Fibroblast of villous mesenchyme (primary cell): ENCODE results near the gene DENND11. TPM values are rescaled to one million over a fixed set of nuclear protein-coding genes. Genes with fewer than 3 reads are reported as not detected.

Experiments
- DNase-seq: peaks from one replicate; pipeline ENCODE4 v3.0.0-alpha.2; 2010; ENCODE audit warnings: low read depth
- H3K4me3 ChIP-seq: 2 replicates; pipeline ENCODE4 v1.5.1; 2011; ENCODE audit warnings: low read depth, mild to moderate bottlenecking, low read length
- total RNA-seq: library from RNA; depleted of rRNA; stranded (reverse); fragments of >200 nt; gene quantifications from 2 replicates; pipeline ENCODE4 v1.2.3, GENCODE V29; 2012
- TF ChIP-seq, protein P1 (sequence below): IDR thresholded peaks from 2 replicates; pipeline ENCODE4 v1.5.1; 2012; ENCODE audit warnings: low read depth, mild to moderate bottlenecking, low read length; ENCODE audit not compliant: insufficient read depth

Gene DENND11
- total RNA-seq, 1 donor: 5.6 TPM

DNA sequence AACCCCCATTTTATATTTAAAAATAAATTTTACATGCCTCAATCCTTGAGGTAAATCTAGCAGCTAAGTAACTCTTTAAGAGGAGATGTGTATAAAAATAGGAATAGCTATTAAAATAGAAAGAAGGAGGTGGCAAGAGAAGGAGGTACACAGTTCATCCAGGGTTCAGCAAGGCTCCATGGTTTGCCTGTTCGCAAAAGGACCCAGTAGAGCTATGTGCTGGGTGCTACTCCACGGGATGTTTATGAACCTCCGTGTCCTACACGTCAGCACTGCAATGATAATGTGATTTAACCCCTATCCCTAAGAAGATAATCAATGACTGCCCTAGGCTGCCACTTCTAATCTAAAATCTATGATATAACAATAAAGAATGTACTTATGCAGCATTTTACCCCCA, 926 bp upstream of the DENND11 start:
- TF ChIP-seq, protein P1, sequence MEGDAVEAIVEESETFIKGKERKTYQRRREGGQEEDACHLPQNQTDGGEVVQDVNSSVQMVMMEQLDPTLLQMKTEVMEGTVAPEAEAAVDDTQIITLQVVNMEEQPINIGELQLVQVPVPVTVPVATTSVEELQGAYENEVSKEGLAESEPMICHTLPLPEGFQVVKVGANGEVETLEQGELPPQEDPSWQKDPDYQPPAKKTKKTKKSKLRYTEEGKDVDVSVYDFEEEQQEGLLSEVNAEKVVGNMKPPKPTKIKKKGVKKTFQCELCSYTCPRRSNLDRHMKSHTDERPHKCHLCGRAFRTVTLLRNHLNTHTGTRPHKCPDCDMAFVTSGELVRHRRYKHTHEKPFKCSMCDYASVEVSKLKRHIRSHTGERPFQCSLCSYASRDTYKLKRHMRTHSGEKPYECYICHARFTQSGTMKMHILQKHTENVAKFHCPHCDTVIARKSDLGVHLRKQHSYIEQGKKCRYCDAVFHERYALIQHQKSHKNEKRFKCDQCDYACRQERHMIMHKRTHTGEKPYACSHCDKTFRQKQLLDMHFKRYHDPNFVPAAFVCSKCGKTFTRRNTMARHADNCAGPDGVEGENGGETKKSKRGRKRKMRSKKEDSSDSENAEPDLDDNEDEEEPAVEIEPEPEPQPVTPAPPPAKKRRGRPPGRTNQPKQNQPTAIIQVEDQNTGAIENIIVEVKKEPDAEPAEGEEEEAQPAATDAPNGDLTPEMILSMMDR: no peak
- H3K4me3 ChIP-seq: no peak overlapping the region
- DNase-seq: no peak

DNA sequence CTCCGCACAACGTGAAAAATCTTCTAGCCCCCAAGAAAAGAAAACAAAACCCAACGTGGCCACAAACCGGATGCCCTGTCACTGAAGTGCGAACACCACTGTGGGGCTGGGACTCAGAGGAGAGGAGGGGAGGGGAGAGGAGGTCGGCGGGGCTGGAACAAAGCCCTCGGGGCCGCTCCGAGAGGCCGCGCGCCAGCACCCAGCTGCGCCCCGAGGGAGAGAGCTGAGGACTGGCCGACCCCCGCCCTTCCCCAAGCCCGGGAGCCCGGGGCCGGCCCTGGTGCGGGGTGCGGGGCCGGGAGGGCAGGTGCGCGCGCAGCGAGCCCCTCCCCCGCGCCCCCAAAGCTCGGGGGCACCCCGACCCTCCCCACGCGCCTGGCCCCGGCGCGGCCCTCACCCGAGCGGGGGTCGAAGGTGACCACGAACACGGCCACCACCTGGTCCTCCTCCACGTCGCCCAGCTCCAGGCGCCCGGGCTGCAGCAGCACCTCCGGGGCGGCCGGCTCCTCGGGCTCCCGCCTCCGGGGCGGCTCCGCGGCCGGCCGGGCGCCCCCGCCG, 398 bp downstream of the DENND11 start:
- TF ChIP-seq, protein P1: no peak
- peak; percentile 8 for DNase-seq
- peak overlapping the region; percentile 69 for H3K4me3 ChIP-seq

DNA sequence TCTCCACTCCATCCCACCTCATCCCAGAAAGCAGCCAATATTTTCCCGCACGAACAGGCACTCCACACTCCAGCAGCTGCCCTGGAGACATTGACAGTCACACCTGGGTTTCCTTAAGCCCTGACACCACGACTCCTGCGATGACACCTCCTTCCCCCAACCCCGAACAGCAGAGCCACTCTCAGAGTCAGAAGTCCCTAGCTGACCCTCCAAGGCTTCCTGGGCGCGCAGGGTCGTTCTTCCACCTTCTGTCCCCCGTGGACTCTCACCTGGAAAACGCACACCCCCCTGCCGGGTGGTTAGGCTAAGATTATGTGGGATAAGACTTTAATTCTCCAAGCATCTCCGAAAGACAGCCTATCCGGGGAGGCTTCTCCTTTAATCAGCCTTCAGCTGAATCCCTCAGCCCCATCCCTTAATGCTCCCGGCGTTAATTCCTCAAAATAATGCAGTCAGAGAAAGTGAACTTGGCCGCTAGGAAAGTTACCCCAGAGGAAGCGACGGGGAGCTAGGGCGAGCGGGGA, 1.1 kb downstream of the DENND11 start:
- peak; percentile 7 for DNase-seq
- TF ChIP-seq, protein P1: no peak
- H3K4me3 ChIP-seq: peak overlapping the region; percentile 69

DNA sequence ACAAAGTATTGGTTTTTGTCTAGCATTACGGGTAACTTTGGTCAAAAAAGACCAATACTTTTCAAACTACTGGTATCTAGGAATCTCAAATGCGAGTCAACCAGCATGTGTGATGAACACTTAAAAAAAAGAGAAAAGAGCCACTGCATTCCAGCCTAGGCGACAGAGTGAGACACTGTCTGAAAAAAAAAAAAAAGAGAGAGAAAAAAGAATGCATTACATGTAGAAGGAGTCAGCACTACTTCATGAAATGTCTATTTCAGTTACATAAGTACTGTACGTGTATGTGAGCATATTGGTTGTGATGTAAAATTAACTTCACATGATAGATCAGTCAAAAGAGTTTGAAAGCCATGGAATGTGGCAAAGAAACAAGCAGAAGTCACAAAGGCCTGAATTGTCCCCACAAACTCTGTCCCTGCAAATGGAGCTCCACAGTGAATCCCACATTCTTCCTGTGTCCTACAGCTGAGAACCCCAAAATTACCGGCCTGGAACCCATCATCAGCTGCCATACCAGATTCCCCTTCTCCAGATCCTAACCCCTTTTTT, 1.6 kb downstream of the DENND11 start:
- no peak for DNase-seq
- TF ChIP-seq, protein P1: no peak
- H3K4me3 ChIP-seq: no peak overlapping the region

DNA sequence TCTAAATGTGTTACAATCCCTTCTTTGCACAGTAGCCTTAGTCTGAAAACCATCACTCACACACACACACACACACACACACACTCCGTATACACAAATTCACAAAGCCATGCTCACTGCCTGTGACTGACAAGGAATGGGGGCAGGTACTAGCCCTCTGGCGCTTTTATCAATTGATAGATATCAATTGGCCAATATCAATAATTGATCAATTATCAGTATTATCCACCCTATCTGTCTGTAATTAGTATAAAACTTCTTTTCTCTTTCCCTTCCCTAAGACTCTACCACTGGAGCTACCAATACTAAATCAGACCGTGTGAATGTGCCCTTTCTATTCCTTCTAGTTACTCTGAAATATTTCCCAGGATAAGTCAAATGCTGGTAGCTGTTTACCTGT, 2.1 kb downstream of the DENND11 start:
- no peak overlapping the region for H3K4me3 ChIP-seq
- TF ChIP-seq, protein P1: no peak
- DNase-seq: no peak

DNA sequence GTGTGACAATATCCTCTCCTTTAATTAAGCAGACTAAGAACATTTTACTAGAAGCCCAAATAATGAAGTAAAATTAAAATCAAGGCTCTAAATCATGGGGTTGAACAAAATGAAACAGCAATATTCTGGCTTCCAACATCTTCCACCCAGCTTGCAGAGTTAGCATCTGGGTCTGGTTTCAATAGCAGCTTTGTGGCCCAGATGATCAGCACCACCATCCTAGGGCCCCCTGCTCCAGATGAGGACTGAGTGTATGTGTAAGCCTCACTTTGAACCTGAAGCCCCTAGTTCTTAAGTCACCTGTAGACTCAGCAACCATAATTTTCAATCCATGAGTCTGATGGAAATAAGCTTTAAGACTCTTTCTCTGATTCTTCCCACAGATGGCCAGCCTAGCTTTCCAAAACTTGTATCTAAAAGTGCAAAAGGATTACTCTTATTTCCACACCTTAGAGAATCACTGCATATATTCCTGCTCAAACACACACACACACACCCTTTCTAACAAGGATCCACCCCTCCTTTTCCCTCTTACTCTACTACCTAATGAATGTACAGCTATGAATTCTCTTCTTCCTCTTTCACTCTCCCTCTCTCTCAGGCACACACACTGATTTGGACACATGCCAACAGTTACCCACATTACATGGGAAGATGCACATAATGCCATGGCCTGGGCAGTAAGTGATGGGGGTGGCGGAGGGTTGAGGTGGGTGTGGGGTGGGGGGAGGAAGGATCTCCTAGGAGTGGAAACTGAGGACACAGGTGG, 3.5 kb downstream of the DENND11 start:
- TF ChIP-seq, protein P1: no peak

More for the DNA sequence above, 3.5 kb downstream of the DENND11 start:
- no peak overlapping the region for H3K4me3 ChIP-seq
- no peak for DNase-seq
